Gastroesophageal sphincter (tissue), 4 donors: Measurements from ENCODE around the gene CRYGC. TPM values are rescaled to one million over a fixed set of nuclear protein-coding genes. Genes with fewer than 3 reads are reported as not detected.

Source experiments
- ATAC-seq: fragments of 150-250 bp; one replicate; pipeline ENCODE4 v1.9.1; 2016; ENCODE audit warnings: mild to moderate bottlenecking, moderate library complexity
- H3K27ac ChIP-seq, 4 donors: fragments of 200-600 bp; sonication (generic) in 3 of 4; 1 replicate in 3 of 4; 2 replicates in 1 of 4; pipeline ENCODE4 v1.5.1; 2016 to 2019
- H3K27me3 ChIP-seq: fragments of 200-600 bp; sonication (generic); one replicate; pipeline ENCODE4 v1.5.1; 2019
- H3K36me3 ChIP-seq, 2 donors: fragments of 200-600 bp; sonication (generic); one replicate each; pipeline ENCODE4 v1.5.1; 2019; ENCODE audit warnings: control low read depth in 1 of 2
- H3K4me1 ChIP-seq, 3 donors: fragments of 200-600 bp; sonication (generic); 1 replicate in 2 of 3; 2 replicates in 1 of 3; pipeline ENCODE4 v1.5.1; 2016 to 2019; ENCODE audit warnings: control low read depth in 2 of 3
- H3K4me3 ChIP-seq, 2 donors: fragments of 200-600 bp; sonication (generic); one replicate each; pipeline ENCODE4 v1.5.1; 2019; ENCODE audit warnings: mild to moderate bottlenecking in 1 of 2, moderate library complexity in 1 of 2
- H3K9me3 ChIP-seq, 3 donors: fragments of 200-600 bp; sonication (generic); one replicate each; pipeline ENCODE4 v1.5.1; 2017 to 2019; ENCODE audit warnings: control low read depth in 2 of 3
- EP300 ChIP-seq: sonication (generic); formaldehyde crosslinking; IDR thresholded peaks from one replicate; pipeline ENCODE4 v1.6.1; 2017; ENCODE audit warnings: antibody characterized with exemption, mild to moderate bottlenecking
- POLR2A ChIP-seq, 2 donors: fragments of 450-650 bp; IDR thresholded peaks; one replicate each; pipeline ENCODE4 v1.6.1; 2017; ENCODE audit warnings: antibody characterized with exemption in 2 of 2, mild to moderate bottlenecking in 2 of 2, moderate library complexity in 1 of 2
- POLR2AphosphoS5 ChIP-seq: sonication (generic); formaldehyde crosslinking; IDR thresholded peaks from one replicate; pipeline ENCODE4 v1.6.1; 2017; ENCODE audit warnings: antibody characterized with exemption
- WGBS, 2 donors: methylation state at CpG; one replicate each; pipeline ENCODE4 v1.1.5; 2018; ENCODE audit warnings: low coverage in 1 of 2; 5-methylcytosine and 5-hydroxymethylcytosine counted together
- total RNA-seq, 4 donors: library from RNA; depleted of rRNA; stranded (reverse); fragments of >200 nt; gene quantifications; one replicate each; pipeline ENCODE4 v1.1.0, GENCODE V29; 2016
- TF ChIP-seq, protein P1 (sequence below), 4 experiments: fragments of 200-600 bp in 2 of 4; fragments of 450-650 bp in 2 of 4; sonication (generic) in 1 of 4; IDR thresholded peaks; one replicate each; pipeline ENCODE4 v1.5.1; 2017 to 2019; ENCODE audit warnings: antibody characterized with exemption in 4 of 4, mild to moderate bottlenecking in 2 of 4, moderate library complexity in 2 of 4

Gene CRYGC
- total RNA-seq, 4 donors from 2014 or later = not detected

DNA sequence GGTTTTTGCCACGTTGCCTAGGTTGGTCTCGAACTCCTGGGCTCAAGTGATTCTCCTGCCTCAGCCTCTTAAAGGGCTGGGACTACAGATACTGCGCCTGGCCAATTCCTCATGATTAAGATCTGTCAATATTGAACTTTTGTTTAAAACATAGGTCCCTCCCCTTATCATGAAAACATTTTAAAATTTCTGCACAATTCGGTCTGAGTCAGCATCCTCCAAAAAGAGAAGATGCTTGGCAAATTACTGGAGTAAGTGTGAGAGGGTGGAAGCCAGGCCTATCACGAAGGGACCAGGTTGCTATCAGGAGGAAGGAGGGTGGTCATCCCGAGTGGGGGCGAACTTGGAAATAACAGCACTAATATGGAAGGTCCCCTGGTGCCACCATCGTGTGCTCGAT, 44.5 kb upstream of the CRYGC start:
- H3K27ac ChIP-seq = no peak overlapping the region
- H3K27me3 ChIP-seq = no peaks in the 10 kb centered on the region
- H3K4me1 ChIP-seq = peaks cover 0 to 10% (median 3%) of the 10 kb centered on the region in 3 donors
- no peak for TF ChIP-seq EP300
- TF ChIP-seq POLR2A (IDR thresholded peaks at IDR 0.05) = no peak
- TF ChIP-seq, protein P1, sequence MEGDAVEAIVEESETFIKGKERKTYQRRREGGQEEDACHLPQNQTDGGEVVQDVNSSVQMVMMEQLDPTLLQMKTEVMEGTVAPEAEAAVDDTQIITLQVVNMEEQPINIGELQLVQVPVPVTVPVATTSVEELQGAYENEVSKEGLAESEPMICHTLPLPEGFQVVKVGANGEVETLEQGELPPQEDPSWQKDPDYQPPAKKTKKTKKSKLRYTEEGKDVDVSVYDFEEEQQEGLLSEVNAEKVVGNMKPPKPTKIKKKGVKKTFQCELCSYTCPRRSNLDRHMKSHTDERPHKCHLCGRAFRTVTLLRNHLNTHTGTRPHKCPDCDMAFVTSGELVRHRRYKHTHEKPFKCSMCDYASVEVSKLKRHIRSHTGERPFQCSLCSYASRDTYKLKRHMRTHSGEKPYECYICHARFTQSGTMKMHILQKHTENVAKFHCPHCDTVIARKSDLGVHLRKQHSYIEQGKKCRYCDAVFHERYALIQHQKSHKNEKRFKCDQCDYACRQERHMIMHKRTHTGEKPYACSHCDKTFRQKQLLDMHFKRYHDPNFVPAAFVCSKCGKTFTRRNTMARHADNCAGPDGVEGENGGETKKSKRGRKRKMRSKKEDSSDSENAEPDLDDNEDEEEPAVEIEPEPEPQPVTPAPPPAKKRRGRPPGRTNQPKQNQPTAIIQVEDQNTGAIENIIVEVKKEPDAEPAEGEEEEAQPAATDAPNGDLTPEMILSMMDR (IDR thresholded peaks at IDR 0.05) = no peak
- no peak for TF ChIP-seq POLR2AphosphoS5
- no peaks in the 10 kb centered on the region for H3K36me3 ChIP-seq
- no peaks in the 10 kb centered on the region for H3K9me3 ChIP-seq
- H3K4me3 ChIP-seq = no peak overlapping the region
- ATAC-seq = no peak
- 82 to 85% methylated on average over 3 to 9 of the region's 9 CpGs for WGBS, 2 donors

- H3K4me1 ChIP-seq = peaks cover 0 to 10% (median 3%) of the 10 kb centered on the region in 3 donors
- 63 to 73% methylated on average over 4 of the region's 4 CpGs for WGBS, 2 donors
- no peaks in the 10 kb centered on the region for H3K9me3 ChIP-seq
- H3K4me3 ChIP-seq = no peak overlapping the region
- TF ChIP-seq POLR2AphosphoS5 = no peak
- TF ChIP-seq EP300 = no peak
- no peak for TF ChIP-seq POLR2A (IDR thresholded peaks at IDR 0.05)
- TF ChIP-seq, protein P1 (IDR thresholded peaks at IDR 0.05) = no peak
- ATAC-seq = peak; percentile 38
- no peak overlapping the region for H3K27ac ChIP-seq
- H3K27me3 ChIP-seq = peaks cover 10% of the 10 kb centered on the region
- H3K36me3 ChIP-seq = no peaks in the 10 kb centered on the region
Measured at GRCh38 chr2:208172125-208172524, 42.5 kb upstream of the CRYGC start.

DNA sequence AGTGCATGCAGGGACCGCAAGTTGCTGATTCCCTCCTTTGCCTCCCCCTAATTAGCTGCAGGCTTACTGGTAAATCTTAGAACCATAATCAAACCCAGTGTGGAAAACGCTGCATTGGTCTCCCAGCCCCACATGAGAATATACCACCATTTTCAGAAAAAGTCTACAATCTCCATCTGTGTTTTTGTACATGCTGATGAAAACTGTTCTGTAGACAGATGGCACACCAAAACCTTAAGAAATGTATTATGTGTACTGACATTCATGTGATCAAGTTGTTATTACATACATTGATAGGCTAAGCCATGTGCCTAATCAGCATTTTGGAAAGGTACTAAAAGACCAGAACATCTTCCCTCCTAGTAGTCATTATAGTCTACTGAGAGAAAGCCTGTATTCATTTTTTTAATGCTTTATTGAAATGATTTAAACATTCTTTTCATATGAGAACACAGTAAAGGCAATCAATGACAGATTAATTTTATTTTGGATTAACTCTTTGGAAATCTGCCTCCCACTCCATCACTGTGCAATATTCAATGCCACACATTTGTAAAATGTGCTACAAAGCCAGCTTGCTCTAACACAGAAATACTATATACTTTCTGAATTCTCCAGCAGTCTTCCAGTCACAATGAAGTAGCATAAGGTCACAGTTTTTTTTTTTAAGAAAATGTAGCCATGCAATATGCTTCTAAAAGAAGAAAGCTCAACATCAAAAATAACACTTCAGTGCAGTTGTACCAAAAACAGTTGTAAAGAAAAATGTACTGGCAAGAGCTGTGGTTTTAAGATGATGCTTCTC, 35.5 kb upstream of the CRYGC start:
- no peak overlapping the region for H3K27ac ChIP-seq
- 81 to 92% methylated on average over 2 of the region's 2 CpGs for WGBS, 2 donors
- no peaks in the 10 kb centered on the region for H3K36me3 ChIP-seq
- TF ChIP-seq, protein P1 (IDR thresholded peaks at IDR 0.05) = no peak
- TF ChIP-seq EP300 (no peak), POLR2AphosphoS5 (no peak), POLR2A (IDR thresholded peaks at IDR 0.05) (no peak)
- peaks cover 25% of the 10 kb centered on the region for H3K27me3 ChIP-seq
- ATAC-seq = no peak
- no peaks in the 10 kb centered on the region for H3K9me3 ChIP-seq
- no peak overlapping the region for H3K4me3 ChIP-seq
- no peaks in the 10 kb centered on the region for H3K4me1 ChIP-seq

DNA sequence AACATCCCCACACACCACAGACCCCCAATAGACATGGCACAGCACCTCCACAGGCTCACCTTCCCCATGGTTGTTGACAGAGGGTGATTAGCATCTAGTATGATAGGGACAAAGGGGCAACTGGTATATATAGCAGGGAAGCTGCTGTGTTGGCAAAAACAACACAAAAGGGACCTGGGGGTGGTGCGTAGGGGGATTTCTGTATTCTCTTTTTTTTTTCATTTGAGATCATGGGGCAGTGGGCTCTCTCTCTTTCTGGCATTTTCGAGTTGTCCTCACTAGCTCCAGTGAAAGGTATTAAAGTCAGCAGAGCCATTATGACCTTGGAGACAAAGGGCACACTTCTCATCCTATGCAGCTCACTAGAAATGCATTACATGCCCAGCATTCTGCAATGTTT, 33.9 kb upstream of the CRYGC start, which contains the start of gene CRYGA:
CRYGA (minus strand) TSS at position 101 of the 400 bp plus-strand sequence; CDS start at position 68, 33 bp downstream.
- Histone ChIP-seq H3K4me1 (no peaks in the 10 kb centered on the region), H3K27ac (no peak within 1 kb of the TSS), H3K4me3 (no peak within 1 kb of the TSS), H3K9me3 (no peaks in the 10 kb centered on the region), H3K27me3 (peaks cover 20% of the 10 kb centered on the region), H3K36me3 (no peaks in the 10 kb centered on the region)
- no peak for ATAC-seq
- TF ChIP-seq EP300 (no peak), POLR2AphosphoS5 (no peak), POLR2A (IDR thresholded peaks at IDR 0.05) (no peak)
- TF ChIP-seq, protein P1 (IDR thresholded peaks at IDR 0.05) = no peak
- 82 to 83% methylated on average over 2 of the region's 2 CpGs for WGBS, 2 donors

DNA sequence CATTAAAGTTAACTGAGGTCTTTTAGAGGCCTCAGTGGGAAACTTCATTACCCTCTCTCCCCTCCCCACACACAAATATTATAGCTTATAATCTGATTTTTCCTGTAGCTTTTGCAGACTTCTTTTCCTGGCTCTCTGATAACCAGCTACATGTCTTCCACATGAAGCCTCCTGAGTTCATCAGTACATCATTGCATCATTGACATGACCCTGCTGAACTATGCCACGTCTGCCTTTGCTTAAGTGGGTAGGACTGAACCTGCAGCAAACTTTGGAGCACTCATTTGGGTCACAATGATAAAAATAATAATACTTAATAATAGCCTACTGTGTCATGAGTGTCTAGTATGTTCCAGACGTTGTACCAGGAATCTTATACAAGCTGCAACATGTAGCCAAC, 26.8 kb upstream of the CRYGC start:
- TF ChIP-seq, protein P1 (IDR thresholded peaks at IDR 0.05) = no peak
- TF ChIP-seq EP300 (no peak), POLR2AphosphoS5 (no peak), POLR2A (IDR thresholded peaks at IDR 0.05) (no peak)
- ATAC-seq = no peak
- 83 to 85% methylated on average over 1 of the region's 2 CpGs for WGBS, 2 donors
- H3K4me1 ChIP-seq = no peaks in the 10 kb centered on the region
- no peaks in the 10 kb centered on the region for H3K36me3 ChIP-seq
- H3K27me3 ChIP-seq = no peaks in the 10 kb centered on the region
- no peak overlapping the region for H3K27ac ChIP-seq
- no peak overlapping the region for H3K4me3 ChIP-seq
- H3K9me3 ChIP-seq = peaks cover 0 to 3% (median 0%) of the 10 kb centered on the region in 3 donors
